SK-N-SH (cell line): ENCODE results near the gene PXDN. TPM values are rescaled to one million over a fixed set of nuclear protein-coding genes. Genes with fewer than 3 reads are reported as not detected.
"Not testable (repeated sequence)": the region's sequence is repeated elsewhere in the genome, so short reads cannot be mapped to it uniquely, and the experiment has no call there.

Experiments used
- CTCF ChIA-PET: fragments of 300-600, 350-600 bp; formaldehyde crosslinking; extraction: SDS; loops from one replicate; lab custom pipeline; 2021; lab: Yijun Ruan, JAX
- POLR2A ChIA-PET: fragments of 350-600 bp; sonication (Branson Sonifier 250); formaldehyde crosslinking; extraction: SDS; loops from one replicate; lab custom pipeline; 2020; ENCODE audit warnings: antibody characterized with exemption, inconsistent platforms; lab: Yijun Ruan, JAX
- DNase-seq: peaks from one replicate; pipeline ENCODE4 v3.0.0; 2012
- H2AFZ ChIP-seq: fragments of 200-600 bp; sonication (generic); 2 replicates; pipeline ENCODE4 v1.8.1; 2016; ENCODE audit warnings: antibody characterized with exemption, mild to moderate bottlenecking, low read depth
- H3F3A ChIP-seq: fragments of 200-600 bp; sonication (generic); replicated peaks from 2 replicates; pipeline ENCODE3; 2016; ENCODE audit warnings: antibody characterized with exemption, mild to moderate bottlenecking; ENCODE audit not compliant: insufficient read depth
- H3K27ac ChIP-seq, 2 experiments: fragments of 200-500 bp in 1 of 2; fragments of 200-600 bp in 1 of 2; sonication (Bioruptor generic) in 1 of 2; sonication (generic), shearing (Covaris generic) in 1 of 2; 2 replicates each; pipeline versions ENCODE4 v1.5.1 to v1.6.1; 2014 to 2016; ENCODE audit warnings: low read depth in 2 of 2, inconsistent platforms in 1 of 2, low read length in 1 of 2, mild to moderate bottlenecking in 1 of 2, mixed read lengths in 1 of 2
- H3K27me3 ChIP-seq: fragments of 200-600 bp; sonication (generic), shearing (Covaris generic); 2 replicates; pipeline ENCODE4 v1.6.1; 2016; ENCODE audit warnings: mixed run types; ENCODE audit not compliant: insufficient read depth
- H3K36me3 ChIP-seq, 2 experiments: fragments of 200-500 bp in 1 of 2; fragments of 200-600 bp in 1 of 2; sonication (Bioruptor generic) in 1 of 2; sonication (generic) in 1 of 2; replicated peaks in 1 of 2; 2 replicates each; pipeline versions ENCODE3 to v1.5.1; 2014 to 2016; ENCODE audit warnings: low read length in 1 of 2, mild to moderate bottlenecking in 1 of 2; ENCODE audit not compliant: insufficient read depth in 2 of 2, control insufficient read depth in 1 of 2
- H3K4me1 ChIP-seq, 2 experiments: fragments of 200-500 bp in 1 of 2; fragments of 200-600 bp in 1 of 2; sonication (Bioruptor generic) in 1 of 2; sonication (generic), shearing (Covaris generic) in 1 of 2; 2 replicates each; pipeline versions ENCODE4 v1.5.1 to v1.6.1; 2014 to 2016; ENCODE audit warnings: low read depth in 1 of 2, low read length in 1 of 2, mixed run types in 1 of 2; ENCODE audit not compliant: insufficient read depth in 2 of 2, control insufficient read depth in 1 of 2
- H3K4me2 ChIP-seq: fragments of 200-600 bp; sonication (generic), shearing (Covaris generic); 2 replicates; pipeline ENCODE4 v1.6.1; 2017; ENCODE audit warnings: mixed run types
- H3K4me3 ChIP-seq, 2 experiments: fragments of 200-500 bp in 1 of 2; fragments of 200-600 bp in 1 of 2; sonication (Bioruptor generic) in 1 of 2; sonication (generic), shearing (Covaris generic) in 1 of 2; 2 replicates each; pipeline versions ENCODE4 v1.5.1 to v1.8.1; 2014 to 2016; ENCODE audit warnings: low read depth in 2 of 2, inconsistent platforms in 1 of 2, low read length in 1 of 2, mild to moderate bottlenecking in 1 of 2, mixed read lengths in 1 of 2, moderate library complexity in 1 of 2
- H3K79me2 ChIP-seq: fragments of 200-600 bp; sonication (generic); 2 replicates; pipeline ENCODE4 v1.8.1; 2017; ENCODE audit warnings: mild to moderate bottlenecking; ENCODE audit not compliant: insufficient read depth
- H3K9ac ChIP-seq: fragments of 200-600 bp; sonication (generic); 2 replicates; pipeline ENCODE4 v1.6.1; 2017; ENCODE audit warnings: mixed run types
- H3K9me2 ChIP-seq: fragments of 200-600 bp; sonication (generic); 2 replicates; pipeline ENCODE4 v1.6.1; 2017; ENCODE audit warnings: mixed run types
- H3K9me3 ChIP-seq: fragments of 200-600 bp; sonication (generic); 2 replicates; pipeline ENCODE4 v1.6.1; 2017; ENCODE audit warnings: mixed run types, mild to moderate bottlenecking, moderate library complexity
- H4K20me1 ChIP-seq: fragments of 200-600 bp; sonication (generic); 2 replicates; pipeline ENCODE4 v1.6.1; 2017; ENCODE audit warnings: mild to moderate bottlenecking, mixed run types; ENCODE audit not compliant: insufficient read depth
- CHD2 ChIP-seq: fragments of 150-350 bp; IDR thresholded peaks from 2 replicates; pipeline ENCODE4 v1.6.1; 2018; ENCODE audit warnings: low read length; ENCODE audit not compliant: partially characterized antibody
- EZH2phosphoT487 ChIP-seq: fragments of 200-600 bp; sonication (generic); IDR thresholded peaks from 2 replicates; pipeline ENCODE4 v1.6.1; 2017; ENCODE audit warnings: low read depth, mixed run types, mild to moderate bottlenecking, antibody characterized with exemption, moderate library complexity, borderline replicate concordance
- GABPA ChIP-seq: IDR thresholded peaks from 2 replicates; pipeline ENCODE4 v1.4.0; 2012; ENCODE audit warnings: low read depth, mild to moderate bottlenecking
- GATA2 ChIP-seq: sonication (generic); formaldehyde crosslinking; IDR thresholded peaks from 2 replicates; pipeline ENCODE4 v1.5.0; 2020; ENCODE audit warnings: mild to moderate bottlenecking, missing genetic modification reagents
- RAD21 ChIP-seq: IDR thresholded peaks from 2 replicates; pipeline ENCODE4 v1.6.1; 2012; ENCODE audit warnings: mild to moderate bottlenecking, low read length
- TAF1 ChIP-seq: IDR thresholded peaks from 2 replicates; pipeline ENCODE4 v1.6.1; 2012; ENCODE audit warnings: low read depth, mild to moderate bottlenecking, low read length, moderate library complexity, borderline replicate concordance
- TCF12 ChIP-seq: IDR thresholded peaks from 2 replicates; pipeline ENCODE4 v1.4.0; 2012
- TEAD4 ChIP-seq: IDR thresholded peaks from 2 replicates; pipeline ENCODE4 v1.4.0; 2012; ENCODE audit warnings: mild to moderate bottlenecking, borderline replicate concordance; ENCODE audit not compliant: insufficient read depth
- WGBS: methylation state at CpG from one replicate; pipeline ENCODE4 v1.1.6; 2017; ENCODE audit warnings: low lambda C conversion rate; 5-methylcytosine and 5-hydroxymethylcytosine counted together
- polyA plus RNA-seq, 3 experiments: library from polyadenylated mRNA; depleted of rRNA; stranded (reverse); fragments of >200 nt; gene quantifications; 2 replicates each; pipeline ENCODE4 v1.2.3, GENCODE V29; 2012
- TF ChIP-seq, protein P1 (sequence below): fragments of 200-600 bp; sonication (generic); IDR thresholded peaks from 2 replicates; pipeline ENCODE4 v1.6.1; 2017; ENCODE audit warnings: antibody characterized with exemption, mild to moderate bottlenecking, moderate library complexity
- TF ChIP-seq, protein P2 (sequence below): fragments of 150-350 bp; IDR thresholded peaks from 2 replicates; pipeline ENCODE4 v1.6.1; 2017; ENCODE audit warnings: antibody characterized with exemption, low read length, low read depth, borderline replicate concordance

Gene PXDN
- polyA plus RNA-seq, 1 of the 3 experiments (the other 2 are of a cell fraction), result 146 TPM

DNA sequence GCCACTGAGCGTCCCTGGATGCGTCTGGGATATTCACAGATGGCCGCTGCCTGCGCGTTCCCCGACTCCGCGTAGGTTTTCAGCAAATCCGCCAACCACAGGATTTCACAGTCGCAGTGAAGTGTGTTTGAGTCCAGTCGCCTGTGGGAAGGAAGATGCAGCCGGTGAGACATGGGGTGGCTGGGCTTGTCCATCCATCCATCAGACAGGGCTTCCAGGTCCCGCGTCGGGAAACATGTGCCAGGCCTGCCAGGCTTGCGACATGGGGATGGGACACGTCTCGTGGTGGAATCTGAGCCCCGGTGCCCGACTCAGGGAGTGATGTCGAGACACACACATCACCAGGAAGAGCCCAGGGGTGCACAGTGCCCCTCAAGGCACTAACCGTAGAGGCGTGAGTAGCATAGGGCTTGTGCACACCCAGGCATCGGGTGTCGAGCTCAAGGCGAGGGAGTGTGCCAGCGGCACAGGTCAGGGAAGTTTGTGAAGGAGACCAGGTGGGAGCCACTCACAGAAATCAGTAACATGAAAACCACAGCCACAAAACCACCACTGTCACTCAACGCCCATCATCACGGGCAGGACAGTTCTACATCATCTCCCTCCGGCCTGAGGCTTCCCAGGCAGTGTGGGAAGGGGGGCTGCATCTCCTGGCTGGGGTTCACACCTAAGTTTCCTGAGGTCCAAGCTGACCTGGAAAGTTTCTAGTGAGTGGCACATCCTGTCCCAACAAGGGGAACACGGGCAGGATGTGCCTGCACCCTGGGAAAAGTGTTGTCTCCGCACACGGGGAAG, 63.9 kb downstream of the PXDN start:
- H4K20me1 ChIP-seq, result no peaks in the 10 kb centered on the region

DNA sequence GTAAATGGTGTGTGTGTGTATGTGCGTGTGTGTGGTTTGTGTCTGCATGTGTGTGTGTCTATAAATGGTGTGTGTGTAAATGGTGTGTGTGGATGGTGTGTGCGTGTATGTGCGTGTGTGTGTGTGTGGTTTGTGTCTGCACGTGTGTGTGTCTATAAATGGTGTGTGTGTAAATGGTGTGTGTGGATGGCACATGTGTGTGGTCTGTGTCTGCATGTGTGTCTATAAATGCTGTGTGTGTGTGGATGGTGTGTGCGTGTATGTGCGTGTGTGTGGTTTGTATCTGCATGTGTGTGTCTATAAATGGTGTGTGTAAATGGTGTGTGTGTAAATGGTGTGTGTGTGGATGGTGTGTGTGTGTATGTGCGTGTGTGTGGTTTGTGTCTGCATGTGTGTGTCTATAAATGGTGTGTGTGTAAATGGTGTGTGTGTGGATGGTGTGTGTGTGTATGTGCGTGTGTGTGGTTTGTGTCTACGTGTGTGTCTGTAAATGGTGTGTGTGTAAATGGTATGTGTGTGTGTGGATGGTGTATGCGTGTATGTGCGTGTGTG, 64.8 kb downstream of the PXDN start:
- H2AFZ ChIP-seq, H3K9ac ChIP-seq, H3K4me3 ChIP-seq, DNase-seq, H3K9me3 ChIP-seq, POLR2A ChIA-PET, H3K27ac ChIP-seq, H3K4me2 ChIP-seq, H3K79me2 ChIP-seq, H3K27me3 ChIP-seq, H3K9me2 ChIP-seq, H4K20me1 ChIP-seq: not testable (repeated sequence)
- peaks cover 25 to 44% of the 10 kb centered on the region in 2 experiments for H3K36me3 ChIP-seq
- peaks cover 16% of the 10 kb centered on the region for H3F3A ChIP-seq
- H3K4me1 ChIP-seq, result peaks cover 9 to 21% of the 10 kb centered on the region in 2 experiments
- WGBS, result 94% methylated on average over 11 of the region's 11 CpGs
- CTCF ChIA-PET, result interaction anchor here (1.1 kb wide), 1 partner anchor 62 kb away, joined by 3 read pairs; no protein-coding TSS in a partner anchor

More for the DNA sequence above, 63.9 kb downstream of the PXDN start:
- peaks cover 24 to 38% of the 10 kb centered on the region in 2 experiments for H3K36me3 ChIP-seq
- no peaks in the 10 kb centered on the region for H3K9me3 ChIP-seq
- POLR2A ChIA-PET, result no interaction called here
- no peak overlapping the region for H2AFZ ChIP-seq
- peaks cover 14 to 18% of the 10 kb centered on the region in 2 experiments for H3K4me1 ChIP-seq
- H3K9ac ChIP-seq, result no peak overlapping the region
- H3K4me2 ChIP-seq, result no peak overlapping the region
- H3K27me3 ChIP-seq, result no peaks in the 10 kb centered on the region
- CTCF ChIA-PET, result interaction anchor here (1.1 kb wide), 1 partner anchor 62 kb away, joined by 3 read pairs; no protein-coding TSS in a partner anchor
- peaks cover 10% of the 10 kb centered on the region for H3F3A ChIP-seq
- no peaks in the 10 kb centered on the region; the same call in 1 of the 2 replicates for H3K79me2 ChIP-seq
- TF ChIP-seq, protein P1, sequence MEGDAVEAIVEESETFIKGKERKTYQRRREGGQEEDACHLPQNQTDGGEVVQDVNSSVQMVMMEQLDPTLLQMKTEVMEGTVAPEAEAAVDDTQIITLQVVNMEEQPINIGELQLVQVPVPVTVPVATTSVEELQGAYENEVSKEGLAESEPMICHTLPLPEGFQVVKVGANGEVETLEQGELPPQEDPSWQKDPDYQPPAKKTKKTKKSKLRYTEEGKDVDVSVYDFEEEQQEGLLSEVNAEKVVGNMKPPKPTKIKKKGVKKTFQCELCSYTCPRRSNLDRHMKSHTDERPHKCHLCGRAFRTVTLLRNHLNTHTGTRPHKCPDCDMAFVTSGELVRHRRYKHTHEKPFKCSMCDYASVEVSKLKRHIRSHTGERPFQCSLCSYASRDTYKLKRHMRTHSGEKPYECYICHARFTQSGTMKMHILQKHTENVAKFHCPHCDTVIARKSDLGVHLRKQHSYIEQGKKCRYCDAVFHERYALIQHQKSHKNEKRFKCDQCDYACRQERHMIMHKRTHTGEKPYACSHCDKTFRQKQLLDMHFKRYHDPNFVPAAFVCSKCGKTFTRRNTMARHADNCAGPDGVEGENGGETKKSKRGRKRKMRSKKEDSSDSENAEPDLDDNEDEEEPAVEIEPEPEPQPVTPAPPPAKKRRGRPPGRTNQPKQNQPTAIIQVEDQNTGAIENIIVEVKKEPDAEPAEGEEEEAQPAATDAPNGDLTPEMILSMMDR, result no peak
- TF ChIP-seq CHD2 (no peak), GABPA (no peak), TEAD4 (no peak), RAD21 (no peak), TAF1 (no peak), EZH2phosphoT487 (no peak), GATA2 (CRISPR knock-in tag) (no peak), TCF12 (no peak)
- TF ChIP-seq, protein P2, sequence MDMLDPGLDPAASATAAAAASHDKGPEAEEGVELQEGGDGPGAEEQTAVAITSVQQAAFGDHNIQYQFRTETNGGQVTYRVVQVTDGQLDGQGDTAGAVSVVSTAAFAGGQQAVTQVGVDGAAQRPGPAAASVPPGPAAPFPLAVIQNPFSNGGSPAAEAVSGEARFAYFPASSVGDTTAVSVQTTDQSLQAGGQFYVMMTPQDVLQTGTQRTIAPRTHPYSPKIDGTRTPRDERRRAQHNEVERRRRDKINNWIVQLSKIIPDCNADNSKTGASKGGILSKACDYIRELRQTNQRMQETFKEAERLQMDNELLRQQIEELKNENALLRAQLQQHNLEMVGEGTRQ, result no peak
- TF ChIP-seq, all 33 proteins: peak for 0
- WGBS, result 96% methylated on average over 23 of the region's 33 CpGs
- no peak overlapping the region for H3K4me3 ChIP-seq
- DNase-seq, result no peak
- H3K27ac ChIP-seq, result no peak overlapping the region; a peak in 1 of 4 replicates
- no peaks in the 10 kb centered on the region for H3K9me2 ChIP-seq

DNA sequence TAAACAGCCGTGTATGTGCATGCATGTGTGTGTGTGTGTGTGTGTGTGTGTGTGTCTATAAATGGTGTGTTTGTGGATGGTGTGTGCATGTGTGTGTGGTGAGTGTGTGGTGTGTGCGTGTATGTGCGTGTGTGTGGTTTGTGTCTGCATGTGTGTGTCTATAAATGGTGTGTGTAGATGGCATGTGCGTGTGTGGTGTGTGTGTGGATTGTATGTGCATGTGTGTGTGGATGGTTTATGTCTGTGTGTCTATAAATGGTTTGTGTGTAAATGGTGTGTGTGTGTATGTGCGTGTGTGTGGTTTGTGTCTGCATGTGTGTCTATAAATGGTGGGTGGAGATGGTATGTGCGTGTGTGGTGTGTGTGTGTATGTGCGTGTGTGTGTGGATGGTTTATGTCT, 65.2 kb downstream of the PXDN start:
- H4K20me1 ChIP-seq, H3K4me3 ChIP-seq, H3K9me3 ChIP-seq, H2AFZ ChIP-seq, CTCF ChIA-PET, H3K79me2 ChIP-seq, H3K4me2 ChIP-seq, H3K9ac ChIP-seq, H3K9me2 ChIP-seq, POLR2A ChIA-PET, H3K27me3 ChIP-seq, DNase-seq, H3K27ac ChIP-seq: not testable (repeated sequence)
- WGBS, result 96% methylated on average over 7 of the region's 7 CpGs
- peaks cover 16% of the 10 kb centered on the region for H3F3A ChIP-seq
- H3K4me1 ChIP-seq, result peaks cover 6 to 21% of the 10 kb centered on the region in 2 experiments
- peaks cover 29 to 49% of the 10 kb centered on the region in 2 experiments for H3K36me3 ChIP-seq
